Panc1 (cell line): ENCODE results near the gene TREX2. TPM values are rescaled to one million over a fixed set of nuclear protein-coding genes. Genes with fewer than 3 reads are reported as not detected.

Experiments used
- ATAC-seq: fragments of 200-7000 bp; cut with Tn5 transposase; 2 replicates; pipeline ENCODE4 v1.9.1; 2020; ENCODE audit warnings: mild to moderate bottlenecking, moderate library complexity
- BruUV-seq: library from RNA; stranded (reverse); fragments of 400-500 nt; replicated peaks from 2 replicates; lab custom pipeline; 2021; lab: Mats Ljungman, UMichigan
- CTCF ChIA-PET: fragments of 300-600 bp; sonication (Branson Sonifier 250); formaldehyde crosslinking; loops from one replicate; lab custom pipeline; 2022; ENCODE audit warnings: antibody characterized with exemption; lab: Charles Lee
- POLR2A ChIA-PET: fragments of 300-600 bp; sonication (Branson Sonifier 250); formaldehyde crosslinking; loops from one replicate; lab custom pipeline; 2022; ENCODE audit warnings: antibody characterized with exemption; lab: Charles Lee
- DNase-seq: peaks from one replicate; pipeline ENCODE4 v3.0.0-alpha.2; 2010; ENCODE audit warnings: low read depth, low spot score
- H3K27ac ChIP-seq: 2 replicates; pipeline ENCODE4 v1.5.1; 2011; ENCODE audit warnings: mild to moderate bottlenecking, low read length, inconsistent platforms
- H3K27me3 ChIP-seq: fragments of 200-500 bp; sonication (Bioruptor generic); 2 replicates; pipeline ENCODE4 v1.6.0; 2014; ENCODE audit warnings: low read length, inconsistent platforms; ENCODE audit not compliant: control insufficient read depth, insufficient read depth
- H3K36me3 ChIP-seq: fragments of 200-500 bp; sonication (Bioruptor generic); 2 replicates; pipeline ENCODE4 v1.5.1; 2014; ENCODE audit warnings: inconsistent platforms, mild to moderate bottlenecking, low read length, moderate library complexity; ENCODE audit not compliant: control insufficient read depth, insufficient read depth
- H3K4me1 ChIP-seq: 2 replicates; pipeline ENCODE4 v1.5.1; 2011; ENCODE audit warnings: inconsistent platforms, mild to moderate bottlenecking, low read length, moderate library complexity; ENCODE audit not compliant: control insufficient read depth, insufficient read depth
- H3K4me3 ChIP-seq, 2 experiments: 2 replicates each; pipeline ENCODE4 v1.5.1; 2011 to 2012; ENCODE audit warnings: low read depth in 2 of 2, low read length in 2 of 2, mild to moderate bottlenecking in 2 of 2, inconsistent platforms in 1 of 2, moderate library complexity in 1 of 2
- H3K9me3 ChIP-seq: fragments of 200-500 bp; sonication (Bioruptor generic); 2 replicates; pipeline ENCODE4 v1.5.1; 2014; ENCODE audit warnings: low read depth, mild to moderate bottlenecking, inconsistent platforms, low read length, moderate library complexity; ENCODE audit not compliant: control insufficient read depth, insufficient read depth
- CTCF ChIP-seq: fragments of 450-650 bp; IDR thresholded peaks from 2 replicates; pipeline ENCODE4 v1.5.1; 2017; ENCODE audit warnings: mild to moderate bottlenecking
- POLR2AphosphoS5 ChIP-seq: IDR thresholded peaks from 2 replicates; pipeline ENCODE4 v1.6.1; 2012; ENCODE audit warnings: mild to moderate bottlenecking, low read depth, low read length, moderate library complexity
- REST ChIP-seq, 2 experiments: IDR thresholded peaks; 2 replicates each; pipeline ENCODE4 v1.6.1; 2011 to 2012; ENCODE audit warnings: low read depth in 2 of 2, control low read depth in 1 of 2, low read length in 1 of 2, mild to moderate bottlenecking in 1 of 2, moderate library complexity in 1 of 2; ENCODE audit not compliant: insufficient read depth in 1 of 2
- SIN3A ChIP-seq: IDR thresholded peaks from 2 replicates; pipeline ENCODE4 v1.6.1; 2012; ENCODE audit warnings: low read depth, mild to moderate bottlenecking, low read length, moderate library complexity, borderline replicate concordance; ENCODE audit not compliant: insufficient read depth
- TCF7L2 ChIP-seq: IDR thresholded peaks from 2 replicates; pipeline ENCODE4 v1.6.1; 2011; ENCODE audit warnings: mild to moderate bottlenecking, low read depth, low read length, inconsistent platforms
- in situ Hi-C: cut with HindIII; loops from 2 replicates; pipeline ENCODE4 v1.10.0; 2016; ENCODE audit warnings: low sequenced_read_pairs, low pct_unique_long_range_greater_than_20kb
- intact Hi-C: fragments of 100-400 bp; cut with micrococcal nuclease; formaldehyde crosslinking; loops from one replicate; pipeline ENCODE4 v1.10.0; 2022; ENCODE audit not compliant: unreplicated experiment
- total RNA-seq: library from RNA; stranded (reverse); gene quantifications from one replicate; pipeline ENCODE4 v1.2.1, GENCODE V29; 2021; ENCODE audit not compliant: unreplicated experiment

Gene TREX2
- total RNA-seq, 1 experiment from 2014 or later: 2.4 TPM

- H3K36me3 ChIP-seq: no peaks in the 10 kb centered on the region; the same call in 1 of the 2 replicates
- DNase-seq (no peak), ATAC-seq (no peak)
- TF ChIP-seq TCF7L2 (no peak), REST (IDR thresholded peaks at IDR 0.05; ENCODE audit: insufficient read depth in 1 of 2, low read depth in 2 of 2, low read length in 1 of 2) (no peak), POLR2AphosphoS5 (no peak), SIN3A (no peak), CTCF (no peak)
- in situ Hi-C loops: no loop called here
- H3K27me3 ChIP-seq: no peaks in the 10 kb centered on the region
- POLR2A ChIA-PET: no interaction called here
- no peak overlapping the region for H3K27ac ChIP-seq
- CTCF ChIA-PET: no interaction called here
- no peaks in the 10 kb centered on the region for H3K4me1 ChIP-seq
- no TSS peak for BruUV-seq
- H3K4me3 ChIP-seq: no peak overlapping the region
- H3K9me3 ChIP-seq: no peaks in the 10 kb centered on the region
- intact Hi-C loops: no loop called here
Observed at GRCh38 chrX:153450114-153450948, 4.5 kb upstream of the TREX2 start.

DNA sequence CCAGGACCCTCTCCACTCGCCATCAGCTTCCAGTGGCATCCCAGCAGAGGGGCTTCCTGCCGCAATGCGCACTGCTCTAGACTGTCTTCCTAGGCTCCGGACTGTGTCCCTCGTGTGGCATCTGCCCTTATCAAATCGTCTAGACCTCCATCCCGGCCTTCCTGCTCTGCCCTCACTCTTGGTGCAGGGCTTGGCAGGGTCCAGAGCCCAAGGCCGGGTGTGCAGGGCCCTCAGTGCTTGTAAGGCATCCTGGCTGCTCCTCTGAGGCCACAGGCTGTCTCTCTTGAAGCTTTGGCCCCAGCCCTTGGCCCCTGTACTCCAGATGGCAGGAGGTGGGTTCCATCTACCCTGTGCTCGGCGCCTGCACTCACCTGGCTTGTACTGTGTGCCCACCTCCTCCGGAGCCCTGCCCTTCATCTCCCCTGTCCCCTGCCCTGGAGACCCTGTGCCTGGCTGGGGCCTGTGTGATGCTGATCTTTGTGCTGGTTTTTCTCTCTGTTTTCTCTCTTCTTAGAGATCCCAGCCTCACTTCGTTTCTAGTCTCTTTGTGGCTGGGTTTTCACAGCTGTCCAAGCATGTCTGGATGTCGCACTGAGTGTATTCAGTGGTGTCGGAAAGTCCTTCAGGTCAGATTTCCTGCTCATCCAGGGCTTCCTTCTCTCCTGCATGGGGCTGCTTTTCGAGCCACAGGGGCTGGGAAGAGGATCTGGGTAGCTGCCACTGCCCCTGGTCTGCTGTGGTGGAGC is 3.7 kb upstream of the TREX2 start:
- Histone ChIP-seq H3K27me3 (no peaks in the 10 kb centered on the region), H3K4me3 (no peak overlapping the region), H3K9me3 (no peaks in the 10 kb centered on the region), H3K27ac (no peak overlapping the region), H3K4me1 (no peaks in the 10 kb centered on the region), H3K36me3 (no peaks in the 10 kb centered on the region)
- ChIA-PET CTCF (no interaction called here), POLR2A (no interaction called here)
- DNase-seq (no peak), ATAC-seq (no peak)
- TF ChIP-seq REST (IDR thresholded peaks at IDR 0.05; ENCODE audit: insufficient read depth in 1 of 2, low read depth in 2 of 2, low read length in 1 of 2): no peak
- TF ChIP-seq POLR2AphosphoS5: no peak
- TF ChIP-seq TCF7L2: no peak
- no peak for TF ChIP-seq CTCF
- TF ChIP-seq SIN3A: no peak
- BruUV-seq: no TSS peak
- intact Hi-C loops: no loop called here
- in situ Hi-C loops: no loop called here
